Psoas muscle (tissue), 8 donors: Measurements from ENCODE around the gene ZMYND8. TPM values are rescaled to one million over a fixed set of nuclear protein-coding genes. Genes with fewer than 3 reads are reported as not detected.

ENCODE experiments used
- ATAC-seq, 4 donors: fragments of 200-7000 bp; cut with Tn5 transposase; one replicate each; pipeline ENCODE4 v1.9.1; 2020; ENCODE audit warnings: moderate library complexity in 3 of 4, mild to moderate bottlenecking in 2 of 4
- DNase-seq, 2 donors: peaks; one replicate each; pipeline ENCODE4 v3.0.0-alpha.2; 2020
- H3K27ac ChIP-seq: fragments of 200-600 bp; one replicate; pipeline ENCODE4 v1.8.0; 2022
- H3K27me3 ChIP-seq, 3 donors: fragments of 200-600 bp in 1 of 3; one replicate each; pipeline versions ENCODE4 v1.6.1 to v1.8.0; 2013 to 2022; ENCODE audit warnings: low read length in 2 of 3, mild to moderate bottlenecking in 2 of 3, moderate library complexity in 1 of 3; ENCODE audit not compliant: insufficient read depth in 3 of 3
- H3K36me3 ChIP-seq, 2 donors: fragments of 200-600 bp in 1 of 2; one replicate each; pipeline versions ENCODE4 v1.6.1 to v1.8.0; 2013 to 2022; ENCODE audit warnings: low read depth in 1 of 2, mild to moderate bottlenecking in 1 of 2, moderate library complexity in 1 of 2; ENCODE audit not compliant: insufficient read depth in 1 of 2
- H3K4me1 ChIP-seq: fragments of 200-600 bp; one replicate; pipeline ENCODE4 v1.8.0; 2022
- H3K4me3 ChIP-seq: fragments of 200-600 bp; one replicate; pipeline ENCODE4 v1.8.0; 2022; ENCODE audit warnings: mild to moderate bottlenecking
- H3K9me3 ChIP-seq: fragments of 200-600 bp; one replicate; pipeline ENCODE4 v1.8.0; 2022
- CTCF ChIP-seq: fragments of 200-600 bp; IDR thresholded peaks from one replicate; pipeline ENCODE4 v1.8.0; 2022; ENCODE audit warnings: antibody characterized with exemption
- WGBS, 3 donors: extraction: QIAGEN DNeasy Blood & Tissue Kit; methylation state at CpG; one replicate each; pipeline versions ENCODE4 v1.1.6 to v1.1.7; 2013; 5-methylcytosine and 5-hydroxymethylcytosine counted together
- intact Hi-C, 2 donors: fragments of 100-400 bp; cut with DNase I; formaldehyde crosslinking; loops; one replicate each; pipeline versions ENCODE4 v1.11.0 to v1.14.2; 2022
- polyA plus RNA-seq, 3 donors: library from polyadenylated mRNA; stranded (reverse); fragments of 200-250 nt; gene quantifications; one replicate each; pipeline ENCODE4 v1.2.3, GENCODE V29; 2013
- total RNA-seq, 4 donors: library from RNA; stranded (reverse); fragmentation: NEBNext Ultra II Directional in 2 of 4; extraction: Animal tissue kit (Norgen Biotek cat#: 25700) in 2 of 4; gene quantifications; one replicate each; pipeline versions ENCODE4 v1.2.1 to v1.2.4, GENCODE V29; 2021 to 2023
- donor health status: healthy with polysubstance abuse.
- donor health status: DM: no; HTN: no; CAD: no; lungs with moderate emphysema.
- donor health status: Bipolar disorder and iron deficiency.
- donor health status: healthy.
- donor health status: DM: yes; HTN: yes; CAD: no.
- donor health status: DM: no; HTN: no; CAD: no.
- donor health status: DM: no; HTN: no; CAD: no.
- donor health status: DM: yes; HTN: yes; CAD: no.

The ZMYND8 gene
- total and polyA plus RNA-seq, 7 donors, result 4.7 to 42.9 (median 17.7) TPM

GRCh38 chr20:47332381-47333206, 23.9 kb downstream of the ZMYND8 start:
- Histone ChIP-seq H3K4me3 (no peak overlapping the region), H3K36me3 (peaks cover 0 to 1% of the 10 kb centered on the region in 2 donors), H3K9me3 (no peaks in the 10 kb centered on the region), H3K27me3 (no peaks in the 10 kb centered on the region), H3K4me1 (peaks cover 60% of the 10 kb centered on the region), H3K27ac (peak overlapping the region; percentile 66)
- ATAC-seq, result no peak
- intact Hi-C loops, result no loop called here
- DNase-seq, result no peak
- 76 to 84% (median 77%) methylated on average over 8 of the region's 8 CpGs for WGBS, 3 donors
- no peak for TF ChIP-seq CTCF

DNA sequence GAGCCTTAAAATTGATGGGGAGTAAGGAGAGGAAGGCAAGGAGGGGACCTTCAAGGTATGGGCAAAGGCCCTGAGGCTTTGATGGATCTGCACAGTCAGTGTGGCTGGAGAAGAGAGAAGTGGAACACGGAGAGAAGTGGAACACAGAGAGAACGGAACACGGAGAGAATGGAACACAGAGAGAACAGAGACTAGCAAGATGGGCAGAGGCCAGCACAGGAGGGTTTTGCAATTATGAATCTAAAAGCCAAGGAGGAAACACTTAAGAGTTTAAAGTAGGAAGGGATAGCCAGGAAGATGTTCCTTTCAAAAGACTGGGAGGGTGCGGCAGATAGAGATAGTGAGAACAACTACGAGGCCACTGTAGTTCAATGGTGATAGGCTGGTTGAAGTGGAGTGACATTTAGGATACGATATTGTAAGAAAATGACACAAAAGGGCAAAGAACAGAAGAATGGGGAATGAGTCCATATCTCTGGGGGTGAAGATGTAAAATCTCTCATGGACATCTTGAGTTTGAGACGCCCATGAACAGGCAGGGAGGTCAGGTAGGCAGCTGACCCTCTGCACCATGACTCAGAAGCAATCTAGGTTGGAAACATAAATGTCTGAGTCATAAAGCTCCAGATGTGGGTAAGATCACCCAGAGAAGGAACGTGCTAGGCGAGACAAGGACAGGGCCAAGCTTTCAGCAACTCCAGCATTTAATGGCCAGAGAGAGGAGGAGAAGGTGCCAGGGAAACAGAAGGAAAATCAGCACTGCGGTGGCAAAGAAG, 25.4 kb downstream of the ZMYND8 start:
- Histone ChIP-seq H3K9me3 (no peaks in the 10 kb centered on the region), H3K4me3 (no peak overlapping the region), H3K27me3 (no peaks in the 10 kb centered on the region), H3K27ac (peak overlapping the region; percentile 66), H3K4me1 (peaks cover 60% of the 10 kb centered on the region), H3K36me3 (no peaks in the 10 kb centered on the region)
- no peak for TF ChIP-seq CTCF
- intact Hi-C loops, result no loop called here
- WGBS, 3 donors, result 69 to 78% (median 77%) methylated on average over 10 of the region's 10 CpGs
- ATAC-seq (peak; percentile 70 to 77 (median 70)), DNase-seq (peak in 1 of 2 donors; percentile 18)

DNA sequence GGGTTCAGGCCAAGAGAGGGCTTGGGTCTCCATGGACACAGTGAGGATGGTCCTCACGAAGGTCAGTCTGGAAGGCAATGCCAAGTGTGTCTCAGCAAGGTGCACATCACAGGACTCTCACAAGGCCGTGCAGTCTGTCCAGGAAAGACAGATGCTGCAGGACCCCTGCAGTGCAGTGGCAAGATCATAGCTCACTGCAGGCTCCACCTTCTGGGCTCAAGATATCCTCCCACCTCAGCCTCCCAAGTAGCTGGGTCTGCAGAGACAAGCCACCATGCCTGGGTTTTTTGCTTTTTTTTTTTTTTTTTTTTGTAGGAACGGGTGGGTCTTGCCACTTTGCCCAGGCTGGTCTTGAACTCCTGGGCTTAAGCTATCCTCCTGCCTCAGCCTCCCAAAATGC, 26.4 kb downstream of the ZMYND8 start:
- DNase-seq (peak in 1 of 2 donors; percentile 1), ATAC-seq (no peak)
- no peak for TF ChIP-seq CTCF
- Histone ChIP-seq H3K9me3 (no peaks in the 10 kb centered on the region), H3K36me3 (no peaks in the 10 kb centered on the region), H3K4me1 (peaks cover 49% of the 10 kb centered on the region), H3K4me3 (no peak overlapping the region), H3K27ac (peak overlapping the region; percentile 66), H3K27me3 (no peaks in the 10 kb centered on the region)
- intact Hi-C loops, result no loop called here
- 59 to 71% (median 62%) methylated on average over 3 of the region's 3 CpGs for WGBS, 3 donors

DNA sequence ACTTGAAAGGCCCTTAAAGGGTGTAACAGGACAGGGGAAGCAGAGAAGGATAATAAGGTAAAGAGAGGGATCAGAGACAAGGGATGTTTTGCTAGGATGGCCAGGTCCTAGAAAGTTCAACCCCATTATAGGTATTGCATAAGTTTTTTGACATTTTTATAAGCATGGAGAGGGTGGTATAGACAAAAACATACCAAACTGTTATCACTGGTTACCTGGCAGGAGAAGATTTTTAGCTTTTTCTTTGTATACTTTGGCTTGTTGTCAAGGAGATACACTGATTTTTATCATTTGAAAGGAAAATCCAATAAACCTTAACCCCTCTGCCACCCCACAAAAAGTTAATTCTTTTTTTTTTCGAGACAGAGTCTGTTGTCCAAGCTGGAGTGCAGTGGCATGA, 28.4 kb downstream of the ZMYND8 start:
- Histone ChIP-seq H3K4me3 (no peak overlapping the region), H3K27me3 (no peaks in the 10 kb centered on the region), H3K27ac (peak overlapping the region; percentile 66), H3K4me1 (peaks cover 33% of the 10 kb centered on the region), H3K36me3 (no peaks in the 10 kb centered on the region), H3K9me3 (no peaks in the 10 kb centered on the region)
- 92 to 95% (median 94%) methylated on average over 1 of the region's 1 CpG for WGBS, 3 donors
- intact Hi-C loops, result no loop called here
- TF ChIP-seq CTCF, result no peak
- ATAC-seq, result no peak
- no peak for DNase-seq
